Left ventricle myocardium inferior (tissue), 1 donor: ENCODE data around the gene CNNM3. TPM values are rescaled to one million over a fixed set of nuclear protein-coding genes. Genes with fewer than 3 reads are reported as not detected.

Experiments used
- DNase-seq: peaks from one replicate; pipeline ENCODE4 v3.0.0-alpha.2; 2020
- H3K27ac ChIP-seq: fragments of 200-600 bp; replicated peaks from 2 replicates; pipeline ENCODE4 v1.8.0; 2021
- H3K27me3 ChIP-seq: fragments of 200-600 bp; 2 replicates; pipeline ENCODE4 v1.8.0; 2021; ENCODE audit warnings: low read depth
- H3K36me3 ChIP-seq: fragments of 200-600 bp; 2 replicates; pipeline ENCODE4 v1.8.0; 2021
- H3K4me1 ChIP-seq: fragments of 200-600 bp; 2 replicates; pipeline ENCODE4 v1.8.0; 2021
- H3K4me3 ChIP-seq: fragments of 200-600 bp; 2 replicates; pipeline ENCODE4 v1.8.0; 2021; ENCODE audit warnings: mild to moderate bottlenecking, moderate library complexity
- H3K9me3 ChIP-seq: fragments of 200-600 bp; replicated peaks from 2 replicates; pipeline ENCODE4 v1.8.0; 2021
- CTCF ChIP-seq: fragments of 200-600 bp; IDR thresholded peaks from 2 replicates; pipeline ENCODE4 v1.8.0; 2021; ENCODE audit warnings: antibody characterized with exemption, mild to moderate bottlenecking, borderline replicate concordance
- intact Hi-C: fragments of 100-400 bp; cut with micrococcal nuclease; formaldehyde crosslinking; loops from one replicate; pipeline ENCODE4 v1.11.0; 2022
- total RNA-seq: library from RNA; stranded (reverse); fragmentation: NEBNext Ultra II Directional; extraction: Animal tissue kit (Norgen Biotek cat#: 25700); gene quantifications from one replicate; pipeline ENCODE4 v1.2.1, GENCODE V29; 2021
- donor health status: DM: no; HTN: yes; CAD: no; lungs with severe emphysema.

CNNM3 gene
- total RNA-seq, 1 donor from 2014 or later = 11.1 TPM

DNA sequence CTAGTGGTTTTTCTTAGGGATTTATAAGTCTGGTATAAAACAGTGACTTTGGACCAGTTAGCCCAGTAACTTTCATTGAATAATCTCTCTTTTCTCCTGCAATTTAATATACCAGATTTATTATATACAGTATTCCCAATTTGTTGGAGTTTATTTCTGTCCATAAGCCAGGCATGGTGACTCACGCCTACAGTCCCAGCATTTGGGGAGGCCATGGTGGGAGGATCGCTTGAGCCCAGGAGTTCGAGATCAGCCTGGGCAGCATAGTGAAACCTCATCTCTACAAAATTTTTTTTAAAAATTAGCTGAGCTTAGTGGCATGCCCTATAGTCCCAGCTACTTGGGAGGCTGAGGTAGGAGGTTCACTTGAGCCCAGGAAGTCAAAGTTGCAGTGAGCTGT lies 28.7 kb upstream of the CNNM3 start:
- DNase-seq = no peak
- TF ChIP-seq CTCF = no peak
- Histone ChIP-seq H3K9me3 (no peaks in the 10 kb centered on the region), H3K4me1 (peaks cover 41% of the 10 kb centered on the region), H3K36me3 (no peaks in the 10 kb centered on the region), H3K27me3 (no peaks in the 10 kb centered on the region), H3K4me3 (no peak overlapping the region), H3K27ac (peak overlapping the region; percentile 93)
- intact Hi-C loops = no loop called here

GRCh38 chr2:96788442-96789244 lies 27.4 kb upstream of the CNNM3 start:
- Histone ChIP-seq H3K36me3 (no peaks in the 10 kb centered on the region), H3K4me1 (peaks cover 51% of the 10 kb centered on the region), H3K4me3 (peak overlapping the region; percentile 61), H3K9me3 (no peaks in the 10 kb centered on the region), H3K27ac (peak overlapping the region; percentile 93), H3K27me3 (no peaks in the 10 kb centered on the region)
- TF ChIP-seq CTCF = no peak
- intact Hi-C loops = no loop called here
- DNase-seq = peak; percentile 73

- intact Hi-C loops = no loop called here
- no peaks in the 10 kb centered on the region for H3K9me3 ChIP-seq
- no peaks in the 10 kb centered on the region for H3K36me3 ChIP-seq
- TF ChIP-seq CTCF = no peak
- H3K4me3 ChIP-seq = peak overlapping the region; percentile 61
- no peaks in the 10 kb centered on the region for H3K27me3 ChIP-seq
- DNase-seq = no peak
- peak overlapping the region; percentile 93 for H3K27ac ChIP-seq
- peaks cover 56% of the 10 kb centered on the region for H3K4me1 ChIP-seq
These were observed 26.8 kb upstream of the CNNM3 start for GRCh38 chr2:96789245-96789617.

- peak; percentile 52 for DNase-seq
These were observed 23.0 kb upstream of the CNNM3 start for GRCh38 chr2:96792772-96793749.

More at GRCh38 chr2:96792772-96793749, 23.0 kb upstream of the CNNM3 start:
- peak; percentile 8 for TF ChIP-seq CTCF
- Histone ChIP-seq H3K36me3 (peaks cover 14% of the 10 kb centered on the region), H3K27me3 (no peaks in the 10 kb centered on the region), H3K9me3 (no peaks in the 10 kb centered on the region), H3K4me1 (peaks cover 44% of the 10 kb centered on the region), H3K4me3 (no peak overlapping the region), H3K27ac (peak overlapping the region; percentile 88)
- intact Hi-C loops = no loop called here
